ENCODE results near the gene EFCAB6.

Gene EFCAB6

GRCh38 chr22:43744700-43745410 lies 67.2 kb downstream of the EFCAB6 start:
- no peak for DNase-seq

- DNase-seq = no peak
Observed at GRCh38 chr22:43743929-43744643, 68.0 kb downstream of the EFCAB6 start.

GRCh38 chr22:43743131-43743530 lies 69.0 kb downstream of the EFCAB6 start:
- no peak for DNase-seq

- no peak for DNase-seq
Observed at GRCh38 chr22:43742154-43742950, 69.8 kb downstream of the EFCAB6 start.

- DNase-seq = no peak
Observed at GRCh38 chr22:43740587-43741270, 71.4 kb downstream of the EFCAB6 start.

GRCh38 chr22:43739851-43740379 lies 72.2 kb downstream of the EFCAB6 start:
- no peak for DNase-seq

GRCh38 chr22:43737150-43737828 lies 74.8 kb downstream of the EFCAB6 start:
- DNase-seq = no peak

- no peak for DNase-seq
Observed at GRCh38 chr22:43736651-43737050, 75.5 kb downstream of the EFCAB6 start.

- no peak for DNase-seq
Observed at GRCh38 chr22:43734370-43735150, 77.5 kb downstream of the EFCAB6 start.

GRCh38 chr22:43733138-43733537 lies 79.0 kb downstream of the EFCAB6 start:
- no peak for DNase-seq

- no peak for DNase-seq
Observed at GRCh38 chr22:43731988-43732387, 80.1 kb downstream of the EFCAB6 start.

- no peak for DNase-seq
Observed at GRCh38 chr22:43726964-43727543, 85.1 kb downstream of the EFCAB6 start.

GRCh38 chr22:43726322-43726721 lies 85.8 kb downstream of the EFCAB6 start:
- no peak for DNase-seq

GRCh38 chr22:43723816-43724215 lies 88.3 kb downstream of the EFCAB6 start:
- DNase-seq = no peak

- DNase-seq = no peak
Observed at GRCh38 chr22:43722444-43722843, 89.7 kb downstream of the EFCAB6 start.

- no peak for DNase-seq
Observed at GRCh38 chr22:43720716-43721115, 91.4 kb downstream of the EFCAB6 start.

- DNase-seq = no peak
Observed at GRCh38 chr22:43714104-43714503, 98.0 kb downstream of the EFCAB6 start.

- DNase-seq = no peak
Observed at GRCh38 chr22:43711681-43712080, 100.4 kb downstream of the EFCAB6 start.

GRCh38 chr22:43707648-43708047 lies 104.5 kb downstream of the EFCAB6 start:
- no peak for DNase-seq

GRCh38 chr22:43706571-43707328 lies 105.4 kb downstream of the EFCAB6 start:
- DNase-seq = no peak

Data from NCI-H2107 (cell line).